ENCODE results near the gene FES. TPM values are rescaled to one million over a fixed set of nuclear protein-coding genes. Genes with fewer than 3 reads are reported as not detected.
A peak's percentile ranks its signal among the peaks of the same experiment; 100 is the strongest.

Gene FES
- total and polyA plus RNA-seq, 12 donors: 8.6 to 27.7 (median 12.9) TPM

GRCh38 chr15:90889313-90889730, 5.0 kb downstream of the FES start:
- peaks cover 11 to 47% (median 33%) of the 10 kb centered on the region in 9 donors for H3K4me1 ChIP-seq
- intact Hi-C loops (cut with DNase I): loop anchor here in 7 of 10 donors (5.0 to 10.0 kb wide), 7 partner anchors 172 to 395 kb away; partner anchors contain the start of genes BLM (in 4 of the 7) and CRTC3 (in 1 of the 7)
- H3K36me3 ChIP-seq: peaks cover 5 to 81% (median 45%) of the 10 kb centered on the region in 9 donors
- no peak overlapping the region for H3K27ac ChIP-seq
- WGBS, 2 donors: 93 to 95% methylated on average over 18 of the region's 18 CpGs
- ATAC-seq (no peak), DNase-seq (no peak)
- TF ChIP-seq, protein P1, sequence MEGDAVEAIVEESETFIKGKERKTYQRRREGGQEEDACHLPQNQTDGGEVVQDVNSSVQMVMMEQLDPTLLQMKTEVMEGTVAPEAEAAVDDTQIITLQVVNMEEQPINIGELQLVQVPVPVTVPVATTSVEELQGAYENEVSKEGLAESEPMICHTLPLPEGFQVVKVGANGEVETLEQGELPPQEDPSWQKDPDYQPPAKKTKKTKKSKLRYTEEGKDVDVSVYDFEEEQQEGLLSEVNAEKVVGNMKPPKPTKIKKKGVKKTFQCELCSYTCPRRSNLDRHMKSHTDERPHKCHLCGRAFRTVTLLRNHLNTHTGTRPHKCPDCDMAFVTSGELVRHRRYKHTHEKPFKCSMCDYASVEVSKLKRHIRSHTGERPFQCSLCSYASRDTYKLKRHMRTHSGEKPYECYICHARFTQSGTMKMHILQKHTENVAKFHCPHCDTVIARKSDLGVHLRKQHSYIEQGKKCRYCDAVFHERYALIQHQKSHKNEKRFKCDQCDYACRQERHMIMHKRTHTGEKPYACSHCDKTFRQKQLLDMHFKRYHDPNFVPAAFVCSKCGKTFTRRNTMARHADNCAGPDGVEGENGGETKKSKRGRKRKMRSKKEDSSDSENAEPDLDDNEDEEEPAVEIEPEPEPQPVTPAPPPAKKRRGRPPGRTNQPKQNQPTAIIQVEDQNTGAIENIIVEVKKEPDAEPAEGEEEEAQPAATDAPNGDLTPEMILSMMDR (IDR thresholded peaks at IDR 0.05): no peak
- no peaks in the 10 kb centered on the region for H3K27me3 ChIP-seq
- no peaks in the 10 kb centered on the region for H3K9me3 ChIP-seq
- H3K4me3 ChIP-seq: no peak overlapping the region

- Histone ChIP-seq H3K27me3 (no peaks in the 10 kb centered on the region), H3K4me1 (peaks cover 11 to 42% (median 31%) of the 10 kb centered on the region in 9 donors), H3K36me3 (peaks cover 5 to 87% (median 46%) of the 10 kb centered on the region in 9 donors), H3K9me3 (no peaks in the 10 kb centered on the region), H3K27ac (no peak overlapping the region), H3K4me3 (no peak overlapping the region)
- ATAC-seq: no peak
- intact Hi-C loops (cut with DNase I): loop anchor here in 7 of 10 donors (5.0 to 10.0 kb wide), 7 partner anchors 173 to 395 kb away; partner anchors contain the start of genes BLM (in 4 of the 7) and CRTC3 (in 1 of the 7)
- WGBS, 2 donors: 91 to 92% methylated on average over 31 of the region's 31 CpGs
- DNase-seq: no peak
- TF ChIP-seq, protein P1 (IDR thresholded peaks at IDR 0.05): no peak
These were observed 5.6 kb downstream of the FES start for GRCh38 chr15:90889736-90890456.

DNA sequence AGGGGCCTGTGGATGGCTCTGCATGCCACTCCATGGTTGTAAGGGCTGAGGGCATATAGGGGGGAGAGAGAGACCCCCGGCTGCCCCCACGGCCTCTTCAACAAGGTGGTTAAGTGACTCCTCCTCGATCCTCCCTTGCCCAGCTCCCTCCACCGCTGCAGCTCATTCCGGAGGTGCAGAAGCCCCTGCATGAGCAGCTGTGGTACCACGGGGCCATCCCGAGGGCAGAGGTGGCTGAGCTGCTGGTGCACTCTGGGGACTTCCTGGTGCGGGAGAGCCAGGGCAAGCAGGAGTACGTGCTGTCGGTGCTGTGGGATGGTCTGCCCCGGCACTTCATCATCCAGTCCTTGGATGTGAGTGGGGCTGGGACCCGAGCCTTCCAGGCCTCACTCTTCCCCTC, 6.5 kb downstream of the FES start:
- no peaks in the 10 kb centered on the region for H3K27me3 ChIP-seq
- TF ChIP-seq, protein P1 (IDR thresholded peaks at IDR 0.05): no peak
- no peaks in the 10 kb centered on the region for H3K9me3 ChIP-seq
- no peak overlapping the region for H3K27ac ChIP-seq
- peaks cover 5 to 40% (median 26%) of the 10 kb centered on the region in 9 donors for H3K4me1 ChIP-seq
- no peak overlapping the region for H3K4me3 ChIP-seq
- 86 to 92% methylated on average over 12 of the region's 12 CpGs for WGBS, 2 donors
- H3K36me3 ChIP-seq: peaks cover 5 to 97% (median 54%) of the 10 kb centered on the region in 9 donors
- DNase-seq: peak in 1 of 2 donors; percentile 10
- intact Hi-C loops (cut with DNase I): no loop called here
- no peak for ATAC-seq

- Histone ChIP-seq H3K4me3 (no peak overlapping the region), H3K36me3 (peaks cover 5 to 100% (median 56%) of the 10 kb centered on the region in 9 donors), H3K4me1 (peaks cover 5 to 34% (median 22%) of the 10 kb centered on the region in 9 donors), H3K9me3 (no peaks in the 10 kb centered on the region), H3K27me3 (no peaks in the 10 kb centered on the region), H3K27ac (no peak overlapping the region)
- DNase-seq: peak in 1 of 2 donors; percentile 5
- intact Hi-C loops (cut with DNase I): no loop called here
- WGBS, 2 donors: 88 to 93% methylated on average over 8 of the region's 8 CpGs
- no peak for ATAC-seq
- TF ChIP-seq, protein P1 (IDR thresholded peaks at IDR 0.05): no peak
These were observed 7.1 kb downstream of the FES start for GRCh38 chr15:90891346-90891949.

All from heart right ventricle (tissue), 16 donors.